GM12892 (cell line): ENCODE data around the gene LARGE1.

Source experiments
- POLR2A ChIP-seq: IDR thresholded peaks from 2 replicates; pipeline ENCODE4 v1.6.1; 2011; ENCODE audit warnings: low read depth, low read length, control low read depth
- POLR2AphosphoS5 ChIP-seq: IDR thresholded peaks from 2 replicates; pipeline ENCODE4 v1.6.1; 2011; ENCODE audit warnings: low read depth, low read length, control low read depth
- TAF1 ChIP-seq: IDR thresholded peaks from 2 replicates; pipeline ENCODE4 v1.6.1; 2011; ENCODE audit warnings: low read depth, mild to moderate bottlenecking, control low read depth, low read length, borderline replicate concordance

DNA sequence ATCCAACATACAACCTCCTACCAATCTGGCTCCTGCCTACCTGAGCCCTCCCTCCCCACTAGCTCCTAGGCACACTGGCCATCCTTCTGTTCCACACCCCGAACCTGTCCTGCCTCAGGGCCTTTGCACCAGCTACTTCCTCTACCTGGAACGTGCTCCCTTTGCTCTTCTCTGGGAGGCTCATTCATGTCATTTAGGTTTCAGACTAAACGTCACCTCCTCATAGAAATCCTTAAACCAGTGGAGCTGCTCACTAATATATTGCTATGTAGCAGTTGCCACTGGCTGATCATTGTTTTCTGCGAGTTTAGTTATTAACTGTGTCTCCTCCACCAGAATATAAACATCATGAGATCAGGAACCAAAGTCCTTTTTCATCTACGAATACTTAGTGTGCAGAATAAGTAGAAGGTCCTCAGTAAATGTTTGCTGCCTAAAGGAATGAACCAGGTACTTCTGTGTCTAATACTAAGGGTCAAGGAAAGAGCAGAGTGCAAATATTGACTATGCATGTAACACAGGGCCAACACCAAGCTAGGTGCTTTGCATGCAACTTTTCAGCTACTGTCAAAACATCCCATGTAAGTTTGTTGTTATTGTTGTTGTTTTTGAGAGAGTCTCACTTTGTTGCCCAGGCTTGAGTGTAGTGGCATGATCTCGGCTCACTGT is 584.5 kb downstream of the LARGE1 start:
- TF ChIP-seq TAF1 (no peak), POLR2A (no peak), POLR2AphosphoS5 (no peak)
